HEK293 (cell line): Measurements from ENCODE around the gene SYNGR4.

Source experiments
- CTCF ChIA-PET: fragments of 350-600 bp; formaldehyde crosslinking; extraction: SDS; loops from one replicate; lab custom pipeline; 2021; ENCODE audit warnings: antibody characterized with exemption; lab: Yijun Ruan, JAX
- POLR2A ChIA-PET: fragments of 300-600 bp; formaldehyde crosslinking; extraction: SDS; loops from one replicate; lab custom pipeline; 2020; ENCODE audit warnings: antibody characterized with exemption, inconsistent platforms; lab: Yijun Ruan, JAX
- H3K27ac ChIP-seq: fragments of 200-500 bp; sonication (Bioruptor generic); 2 replicates; pipeline ENCODE4 v1.5.1; 2014; ENCODE audit warnings: low read depth, low read length, control low read depth, inconsistent platforms; ENCODE audit errors: extremely low read depth
- H3K36me3 ChIP-seq, 2 experiments: fragments of 200-500 bp in 1 of 2; sonication (Bioruptor generic) in 1 of 2; 1 replicate in 1 of 2; 2 replicates in 1 of 2; pipeline ENCODE4 v1.5.1; 2014 to 2017; ENCODE audit warnings: inconsistent platforms in 2 of 2, low read length in 2 of 2; ENCODE audit not compliant: control insufficient read depth in 2 of 2, insufficient read depth in 1 of 2
- H3K4me1 ChIP-seq: fragments of 200-500 bp; sonication (Bioruptor generic); 2 replicates; pipeline ENCODE4 v1.5.1; 2014; ENCODE audit warnings: mild to moderate bottlenecking, low read length, inconsistent platforms; ENCODE audit not compliant: control insufficient read depth, insufficient read depth
- H3K4me3 ChIP-seq: 2 replicates; pipeline ENCODE4 v1.5.1; 2011; ENCODE audit warnings: low read depth, mild to moderate bottlenecking, control low read depth, low read length, moderate library complexity
- H3K9me3 ChIP-seq: fragments of 200-500 bp; sonication (Bioruptor generic); 2 replicates; pipeline ENCODE4 v1.5.1; 2014; ENCODE audit warnings: low read depth, low read length, inconsistent platforms; ENCODE audit not compliant: control insufficient read depth, insufficient read depth
- GLIS1 ChIP-seq: fragments of 450-650 bp; formaldehyde crosslinking; IDR thresholded peaks from 2 replicates; pipeline ENCODE4 v1.5.1; 2016; ENCODE audit warnings: missing biosample characterization, missing genetic modification characterization
- IKZF3 ChIP-seq: fragments of 450-650 bp; IDR thresholded peaks from 2 replicates; pipeline ENCODE4 v1.5.0; 2018; ENCODE audit warnings: missing biosample characterization, mild to moderate bottlenecking, missing genetic modification characterization, moderate library complexity
- KLF8 ChIP-seq: fragments of 450-650 bp; formaldehyde crosslinking; IDR thresholded peaks from 2 replicates; pipeline ENCODE4 v1.5.1; 2016; ENCODE audit warnings: missing biosample characterization, missing genetic modification characterization
- SP2 ChIP-seq: fragments of 450-650 bp; formaldehyde crosslinking; IDR thresholded peaks from 2 replicates; pipeline ENCODE4 v1.5.1; 2016; ENCODE audit warnings: missing biosample characterization, missing genetic modification characterization
- SP3 ChIP-seq: fragments of 450-650 bp; formaldehyde crosslinking; IDR thresholded peaks from 2 replicates; pipeline ENCODE4 v1.5.1; 2016; ENCODE audit warnings: missing biosample characterization, missing genetic modification characterization
- ZBTB10 ChIP-seq: fragments of 450-650 bp; formaldehyde crosslinking; IDR thresholded peaks from 2 replicates; pipeline ENCODE4 v1.5.1; 2016; ENCODE audit warnings: missing biosample characterization, missing genetic modification characterization
- ZBTB17 ChIP-seq: fragments of 450-650 bp; formaldehyde crosslinking; IDR thresholded peaks from 2 replicates; pipeline ENCODE4 v1.5.1; 2016; ENCODE audit warnings: missing biosample characterization, missing genetic modification characterization
- ZEB2 ChIP-seq: fragments of 450-650 bp; formaldehyde crosslinking; IDR thresholded peaks from 2 replicates; pipeline ENCODE4 v1.5.1; 2016; ENCODE audit warnings: missing biosample characterization, missing genetic modification characterization
- ZFHX2 ChIP-seq: fragments of 450-650 bp; formaldehyde crosslinking; conservative IDR thresholded peaks from 2 replicates; pipeline ENCODE4 v1.5.1; 2016; ENCODE audit warnings: missing biosample characterization, missing genetic modification characterization
- ZNF114 ChIP-seq: fragments of 450-650 bp; formaldehyde crosslinking; IDR thresholded peaks from 2 replicates; pipeline ENCODE4 v1.5.0; 2017; ENCODE audit warnings: missing biosample characterization, missing genetic modification characterization
- ZNF146 ChIP-seq: fragments of 450-650 bp; formaldehyde crosslinking; IDR thresholded peaks from 2 replicates; pipeline ENCODE4 v1.5.1; 2016; ENCODE audit warnings: missing biosample characterization, missing genetic modification characterization
- ZNF157 ChIP-seq: fragments of 450-650 bp; formaldehyde crosslinking; IDR thresholded peaks from 2 replicates; pipeline ENCODE4 v1.5.1; 2016; ENCODE audit warnings: missing biosample characterization, missing genetic modification characterization
- ZNF19 ChIP-seq: fragments of 450-650 bp; formaldehyde crosslinking; IDR thresholded peaks from 2 replicates; pipeline ENCODE4; 2016; ENCODE audit warnings: missing biosample characterization, missing genetic modification characterization, low read depth
- ZNF202 ChIP-seq: fragments of 450-650 bp; formaldehyde crosslinking; IDR thresholded peaks from 2 replicates; pipeline ENCODE4 v1.5.1; 2016; ENCODE audit warnings: missing biosample characterization, missing genetic modification characterization, borderline replicate concordance
- ZNF223 ChIP-seq: fragments of 450-650 bp; formaldehyde crosslinking; IDR thresholded peaks from 2 replicates; pipeline ENCODE4 v1.5.1; 2016; ENCODE audit warnings: missing biosample characterization, missing genetic modification characterization
- ZNF239 ChIP-seq: fragments of 450-650 bp; formaldehyde crosslinking; IDR thresholded peaks from 2 replicates; pipeline ENCODE4 v1.5.1; 2016; ENCODE audit warnings: missing biosample characterization, missing genetic modification characterization
- ZNF248 ChIP-seq: fragments of 450-650 bp; formaldehyde crosslinking; IDR thresholded peaks from 2 replicates; pipeline ENCODE4 v1.5.1; 2017; ENCODE audit warnings: missing biosample characterization, missing genetic modification characterization
- ZNF366 ChIP-seq: fragments of 450-650 bp; formaldehyde crosslinking; conservative IDR thresholded peaks from 2 replicates; pipeline ENCODE4 v1.5.1; 2016; ENCODE audit warnings: missing biosample characterization, missing genetic modification characterization
- ZNF626 ChIP-seq: fragments of 450-650 bp; sonication (Bioruptor Pico); formaldehyde crosslinking; IDR thresholded peaks from 2 replicates; pipeline ENCODE4 v1.5.1; 2018; ENCODE audit warnings: missing biosample characterization, missing genetic modification characterization, inconsistent platforms
- TF ChIP-seq, protein P1 (sequence below): fragments of 450-650 bp; formaldehyde crosslinking; IDR thresholded peaks from 2 replicates; pipeline ENCODE4; 2016; ENCODE audit warnings: missing biosample characterization, missing genetic modification characterization
- TF ChIP-seq, protein P2 (sequence below): fragments of 450-650 bp; formaldehyde crosslinking; IDR thresholded peaks from 2 replicates; pipeline ENCODE4 v1.5.1; 2016; ENCODE audit warnings: missing biosample characterization, missing genetic modification characterization

The SYNGR4 gene

DNA sequence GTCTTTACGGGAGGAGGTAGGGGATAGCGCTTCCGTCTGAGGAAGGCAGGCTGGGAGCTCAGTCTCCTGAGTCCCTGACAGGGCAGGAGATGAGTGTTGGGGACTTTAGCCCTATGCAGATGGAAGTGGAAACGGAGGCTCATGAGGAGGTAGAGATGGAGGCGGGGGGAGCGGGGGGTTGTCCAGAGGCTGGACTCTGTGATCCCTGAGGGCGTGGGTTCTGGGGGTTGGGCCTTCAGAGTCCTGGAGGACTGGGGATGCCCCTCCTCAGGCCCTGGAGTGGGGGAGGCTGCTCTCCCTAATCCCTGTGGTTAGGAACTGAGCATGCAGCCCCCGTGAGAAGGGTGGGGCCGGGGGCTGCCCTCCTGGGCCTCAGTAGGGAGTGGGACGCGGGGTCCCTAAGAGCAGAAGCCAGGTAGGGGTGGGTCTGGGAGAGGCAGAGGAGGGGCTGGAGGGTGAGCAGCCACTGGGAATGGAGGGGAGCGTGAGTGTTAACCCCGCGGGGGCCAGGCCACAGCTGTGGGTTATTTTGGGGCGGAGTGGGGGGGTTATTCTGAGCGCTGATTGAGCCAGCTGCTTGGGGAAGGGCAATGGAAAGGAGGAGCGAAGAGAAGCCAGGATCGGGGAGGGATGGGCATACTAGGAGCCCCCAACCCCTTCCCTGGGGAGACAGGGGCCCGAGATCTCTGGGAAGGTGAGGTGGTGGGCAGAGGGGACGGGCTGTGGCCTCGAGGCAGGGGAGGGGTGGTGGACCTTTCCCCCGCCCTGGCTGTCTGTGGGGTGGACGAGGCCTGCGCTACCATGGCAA lies 32.1 kb downstream of the SYNGR4 start:
- Histone ChIP-seq H3K4me3 (no peak overlapping the region), H3K27ac (no peak overlapping the region), H3K36me3 (no peaks in the 10 kb centered on the region), H3K9me3 (no peaks in the 10 kb centered on the region), H3K4me1 (peaks cover 12% of the 10 kb centered on the region)
- TF ChIP-seq, protein P1, sequence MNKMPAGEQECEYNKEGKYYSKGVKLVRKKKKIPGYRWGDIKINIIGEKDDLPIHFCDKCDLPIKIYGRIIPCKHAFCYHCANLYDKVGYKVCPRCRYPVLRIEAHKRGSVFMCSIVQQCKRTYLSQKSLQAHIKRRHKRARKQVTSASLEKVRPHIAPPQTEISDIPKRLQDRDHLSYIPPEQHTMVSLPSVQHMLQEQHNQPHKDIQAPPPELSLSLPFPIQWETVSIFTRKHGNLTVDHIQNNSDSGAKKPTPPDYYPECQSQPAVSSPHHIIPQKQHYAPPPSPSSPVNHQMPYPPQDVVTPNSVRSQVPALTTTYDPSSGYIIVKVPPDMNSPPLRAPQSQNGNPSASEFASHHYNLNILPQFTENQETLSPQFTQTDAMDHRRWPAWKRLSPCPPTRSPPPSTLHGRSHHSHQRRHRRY (tag by site-specific recombination): no peak
- TF ChIP-seq, protein P2, sequence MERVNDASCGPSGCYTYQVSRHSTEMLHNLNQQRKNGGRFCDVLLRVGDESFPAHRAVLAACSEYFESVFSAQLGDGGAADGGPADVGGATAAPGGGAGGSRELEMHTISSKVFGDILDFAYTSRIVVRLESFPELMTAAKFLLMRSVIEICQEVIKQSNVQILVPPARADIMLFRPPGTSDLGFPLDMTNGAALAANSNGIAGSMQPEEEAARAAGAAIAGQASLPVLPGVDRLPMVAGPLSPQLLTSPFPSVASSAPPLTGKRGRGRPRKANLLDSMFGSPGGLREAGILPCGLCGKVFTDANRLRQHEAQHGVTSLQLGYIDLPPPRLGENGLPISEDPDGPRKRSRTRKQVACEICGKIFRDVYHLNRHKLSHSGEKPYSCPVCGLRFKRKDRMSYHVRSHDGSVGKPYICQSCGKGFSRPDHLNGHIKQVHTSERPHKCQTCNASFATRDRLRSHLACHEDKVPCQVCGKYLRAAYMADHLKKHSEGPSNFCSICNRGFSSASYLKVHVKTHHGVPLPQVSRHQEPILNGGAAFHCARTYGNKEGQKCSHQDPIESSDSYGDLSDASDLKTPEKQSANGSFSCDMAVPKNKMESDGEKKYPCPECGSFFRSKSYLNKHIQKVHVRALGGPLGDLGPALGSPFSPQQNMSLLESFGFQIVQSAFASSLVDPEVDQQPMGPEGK (tag by site-specific recombination): peak; percentile 80
- TF ChIP-seq ZNF202: no peak
- TF ChIP-seq ZNF146 (tag by site-specific recombination): no peak
- TF ChIP-seq ZNF223 (tag by site-specific recombination): peak; percentile 76
- 0 out of 2 replicates have a peak, but pooled peaks have one; percentile 12 for TF ChIP-seq SP3 (tag by site-specific recombination)
- TF ChIP-seq KLF8 (tag by site-specific recombination): peak; percentile 59; the same call in 1 of the 2 replicates
- TF ChIP-seq ZFHX2 (tag by site-specific recombination): peak; percentile 21
- POLR2A ChIA-PET: interaction anchor here (0.8 kb wide), 1 partner anchor 18 kb away, joined by 4 read pairs; no protein-coding TSS in a partner anchor
- CTCF ChIA-PET: interaction anchor here (0.7 to 1.2 kb wide), 3 partner anchors 8 to 116 kb away, joined by 3 to 5 read pairs (median 5); no protein-coding TSS in a partner anchor

DNA sequence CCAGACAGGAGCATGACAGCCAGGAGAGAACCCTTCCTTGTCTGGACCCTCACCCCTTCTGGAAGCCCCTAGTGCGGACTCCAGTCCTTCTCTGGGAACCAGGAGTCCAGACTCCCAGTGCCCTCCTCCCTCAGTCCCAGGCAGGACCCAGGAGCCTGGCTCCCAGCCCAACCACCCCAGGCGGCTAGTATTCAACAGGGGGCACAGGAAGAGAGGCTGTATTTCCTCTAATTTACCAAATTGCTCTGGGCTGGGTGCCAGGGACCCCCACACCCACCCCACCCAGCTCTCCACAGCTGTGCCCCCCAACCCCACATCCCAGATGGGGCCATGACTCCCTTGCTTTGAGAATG lies 32.6 kb downstream of the SYNGR4 start:
- H3K27ac ChIP-seq: no peak overlapping the region
- POLR2A ChIA-PET: no interaction called here
- H3K9me3 ChIP-seq: no peaks in the 10 kb centered on the region
- CTCF ChIA-PET: no interaction called here
- H3K4me1 ChIP-seq: peaks cover 12% of the 10 kb centered on the region
- H3K36me3 ChIP-seq: no peaks in the 10 kb centered on the region
- H3K4me3 ChIP-seq: no peak overlapping the region
- TF ChIP-seq ZNF19 (tag by site-specific recombination) (no peak), GLIS1 (tag by site-specific recombination) (peak; percentile 56)

DNA sequence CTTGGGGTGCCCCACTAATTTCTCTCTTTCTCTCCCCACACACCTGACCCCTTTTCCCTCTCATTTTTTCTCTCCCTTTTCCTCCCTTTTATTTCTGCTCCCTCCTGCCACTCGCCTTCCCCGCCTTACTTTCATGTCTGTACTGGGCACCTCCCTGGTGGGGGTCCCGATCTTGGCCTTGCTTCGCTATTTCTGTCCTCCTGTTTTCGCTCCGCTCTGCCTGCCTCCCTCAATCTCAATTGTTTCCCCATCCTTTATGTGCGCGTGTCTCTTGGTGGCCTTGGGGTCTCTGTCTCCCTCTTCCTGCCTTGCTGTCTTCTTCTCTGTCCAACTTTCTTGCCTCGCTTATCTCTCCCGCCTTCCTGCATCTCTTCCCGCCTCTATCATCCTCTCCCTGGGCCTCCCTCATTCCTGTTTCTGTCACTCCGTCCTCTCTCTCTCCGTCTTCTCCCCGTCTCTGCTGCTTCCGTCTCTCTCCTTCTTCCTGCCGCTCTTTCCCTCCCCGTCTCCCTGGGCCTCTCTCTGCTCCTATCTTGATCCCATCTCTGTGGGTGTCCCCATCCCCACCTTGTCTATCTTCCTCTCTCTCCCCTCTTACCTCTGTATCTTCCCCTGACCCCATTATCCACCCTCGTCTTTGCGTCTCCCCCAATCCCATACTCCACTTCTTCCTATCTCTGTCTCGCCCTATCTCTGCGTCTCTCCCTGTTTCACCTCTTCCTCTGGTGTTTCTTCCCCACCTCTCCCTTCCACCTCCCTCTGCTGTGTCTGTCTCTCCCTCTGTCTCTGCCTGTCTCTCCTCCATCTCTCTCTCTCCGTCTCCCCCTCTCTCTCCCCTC lies 33.3 kb downstream of the SYNGR4 start:
- no peaks in the 10 kb centered on the region for H3K36me3 ChIP-seq
- ChIA-PET CTCF (no interaction called here), POLR2A (no interaction called here)
- H3K4me3 ChIP-seq: no peak overlapping the region
- H3K27ac ChIP-seq: no peak overlapping the region
- peaks cover 12% of the 10 kb centered on the region for H3K4me1 ChIP-seq
- no peaks in the 10 kb centered on the region for H3K9me3 ChIP-seq
- TF ChIP-seq ZFHX2 (tag by site-specific recombination) (peak; percentile 25; the same call in 1 of the 2 replicates), ZNF223 (tag by site-specific recombination) (no peak), ZNF239 (tag by site-specific recombination) (0 out of 2 replicates have a peak, but pooled peaks have one; percentile 13), IKZF3 (tag by site-specific recombination) (0 out of 2 replicates have a peak, but pooled peaks have one; percentile 46), ZNF366 (tag by site-specific recombination) (peak; percentile 95), ZNF114 (tag by site-specific recombination) (no peak), SP2 (tag by site-specific recombination) (peak; percentile 45), ZNF248 (tag by site-specific recombination) (no peak), ZNF157 (tag by site-specific recombination) (peak; percentile 25; the same call in 1 of the 2 replicates), ZNF626 (no peak), ZEB2 (tag by site-specific recombination) (0 out of 2 replicates have a peak, but pooled peaks have one; percentile 26), ZBTB10 (tag by site-specific recombination) (peak; percentile 72), ZBTB17 (peak; percentile 71)
- TF ChIP-seq, protein P1 (tag by site-specific recombination): peak; percentile 45; the same call in 1 of the 2 replicates
